ENCODE data around the gene UQCC2. TPM values are rescaled to one million over a fixed set of nuclear protein-coding genes. Genes with fewer than 3 reads are reported as not detected.

UQCC2 gene
- total and polyA plus RNA-seq, 4 experiments from 2014 or later = 22.8 to 57.9 (median 34.6) TPM

GRCh38 chr6:33744001-33744848 lies 32.7 kb upstream of the UQCC2 start:
- no peak overlapping the region for H3K4me3 Mint-ChIP-seq
- intact Hi-C loops (cut with micrococcal nuclease) = loop anchor here (1.0 to 2.0 kb wide), 4 partner anchors 33 to 410 kb away; partner anchors contain the start of gene UQCC2
- peaks cover 7% of the 10 kb centered on the region for H3K27me3 ChIP-seq (ENCODE audit: insufficient read depth, low read length)
- H3K36me3 Mint-ChIP-seq = no peaks in the 10 kb centered on the region
- H3K27me3 Mint-ChIP-seq = peaks cover 0 to 7% of the 10 kb centered on the region in 2 donors
- H3K4me1 ChIP-seq (ENCODE audit: insufficient read depth, low read length) = no peaks in the 10 kb centered on the region
- no peaks in the 10 kb centered on the region for H3K36me3 ChIP-seq (ENCODE audit: insufficient read depth, low read length)
- H3K4me3 ChIP-seq (ENCODE audit: low read length in 2 of 2) = no peak overlapping the region
- H3K27ac ChIP-seq (ENCODE audit: low read depth, low read length) = no peak overlapping the region
- ChIA-PET CTCF (ENCODE audit: partially characterized antibody) (interaction anchor here (0.6 to 5.1 kb wide), 21 partner anchors 9 to 497 kb away, joined by 3 to 42 read pairs (median 6); partner anchors contain the start of gene UQCC2), POLR2A (ENCODE audit: partially characterized antibody) (interaction anchor here (1.2 kb wide), 1 partner anchor 32 kb away, joined by 4 read pairs; the partner anchor contains the start of gene UQCC2)
- peak; percentile 57 to 68 (median 66) for DNase-seq
- no peaks in the 10 kb centered on the region for H3K9me3 ChIP-seq (ENCODE audit: control insufficient read depth in 1 of 2, low read length in 2 of 2)
- H3K4me1 Mint-ChIP-seq = peaks cover 0 to 4% (median 3%) of the 10 kb centered on the region in 4 donors
- H3K9me3 Mint-ChIP-seq = no peaks in the 10 kb centered on the region
- no peak overlapping the region for H3K27ac Mint-ChIP-seq

DNA sequence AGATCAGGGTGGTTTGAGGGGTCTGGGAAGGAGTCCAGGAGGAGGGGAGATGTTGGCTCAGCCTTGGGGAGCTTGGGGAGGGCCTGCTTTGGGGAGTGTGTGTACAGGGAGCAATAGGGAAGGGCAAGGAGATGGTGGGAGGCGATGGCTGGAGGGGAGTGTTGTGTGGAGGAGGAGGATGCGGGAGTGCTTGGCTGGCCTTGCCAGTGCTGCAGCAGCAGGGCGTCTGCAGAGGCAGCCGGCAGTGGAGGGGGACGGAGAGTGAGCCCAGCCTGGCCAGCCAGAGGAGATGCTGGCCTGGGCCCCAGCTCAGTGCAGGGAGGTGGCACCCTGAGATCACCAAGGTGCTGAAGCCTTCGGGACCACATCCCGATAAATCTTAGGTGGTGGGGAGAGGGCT lies 31.3 kb upstream of the UQCC2 start:
- intact Hi-C loops (cut with micrococcal nuclease) = no loop called here
- Mint-ChIP-seq H3K27me3 (peaks cover 0 to 7% of the 10 kb centered on the region in 2 donors), H3K36me3 (no peaks in the 10 kb centered on the region), H3K9me3 (no peaks in the 10 kb centered on the region), H3K4me3 (no peak overlapping the region), H3K27ac (no peak overlapping the region), H3K4me1 (peaks cover 0 to 4% (median 3%) of the 10 kb centered on the region in 4 donors)
- H3K9me3 ChIP-seq (ENCODE audit: control insufficient read depth in 1 of 2, low read length in 2 of 2) = no peaks in the 10 kb centered on the region
- no peaks in the 10 kb centered on the region for H3K4me1 ChIP-seq (ENCODE audit: insufficient read depth, low read length)
- no peak overlapping the region for H3K4me3 ChIP-seq (ENCODE audit: low read length in 2 of 2)
- no peaks in the 10 kb centered on the region for H3K36me3 ChIP-seq (ENCODE audit: insufficient read depth, low read length)
- H3K27ac ChIP-seq (ENCODE audit: low read depth, low read length) = no peak overlapping the region
- CTCF ChIA-PET (ENCODE audit: partially characterized antibody) = interaction anchor here (0.6 to 5.1 kb wide), 11 partner anchors 20 to 540 kb away, joined by 3 to 42 read pairs (median 6); partner anchors contain the start of gene UQCC2
- POLR2A ChIA-PET (ENCODE audit: partially characterized antibody) = no interaction called here
- peaks cover 7% of the 10 kb centered on the region for H3K27me3 ChIP-seq (ENCODE audit: insufficient read depth, low read length)
- no peak for DNase-seq

GRCh38 chr6:33742092-33742491 lies 30.6 kb upstream of the UQCC2 start:
- Mint-ChIP-seq H3K9me3 (no peaks in the 10 kb centered on the region), H3K4me3 (no peak overlapping the region), H3K4me1 (peaks cover 0 to 4% (median 3%) of the 10 kb centered on the region in 4 donors), H3K27me3 (peaks cover 0 to 5% of the 10 kb centered on the region in 2 donors), H3K27ac (no peak overlapping the region), H3K36me3 (no peaks in the 10 kb centered on the region)
- H3K27ac ChIP-seq (ENCODE audit: low read depth, low read length) = no peak overlapping the region
- CTCF ChIA-PET (ENCODE audit: partially characterized antibody) = interaction anchor here (0.6 to 5.1 kb wide), 4 partner anchors 31 to 784 kb away, joined by 3 to 42 read pairs (median 12); partner anchors contain the start of gene UQCC2
- intact Hi-C loops (cut with micrococcal nuclease) = no loop called here
- POLR2A ChIA-PET (ENCODE audit: partially characterized antibody) = no interaction called here
- H3K4me3 ChIP-seq (ENCODE audit: low read length in 2 of 2) = no peak overlapping the region
- no peaks in the 10 kb centered on the region for H3K36me3 ChIP-seq (ENCODE audit: insufficient read depth, low read length)
- DNase-seq = no peak
- H3K9me3 ChIP-seq (ENCODE audit: control insufficient read depth in 1 of 2, low read length in 2 of 2) = no peaks in the 10 kb centered on the region
- H3K27me3 ChIP-seq (ENCODE audit: insufficient read depth, low read length) = peaks cover 7% of the 10 kb centered on the region
- no peaks in the 10 kb centered on the region for H3K4me1 ChIP-seq (ENCODE audit: insufficient read depth, low read length)

DNA sequence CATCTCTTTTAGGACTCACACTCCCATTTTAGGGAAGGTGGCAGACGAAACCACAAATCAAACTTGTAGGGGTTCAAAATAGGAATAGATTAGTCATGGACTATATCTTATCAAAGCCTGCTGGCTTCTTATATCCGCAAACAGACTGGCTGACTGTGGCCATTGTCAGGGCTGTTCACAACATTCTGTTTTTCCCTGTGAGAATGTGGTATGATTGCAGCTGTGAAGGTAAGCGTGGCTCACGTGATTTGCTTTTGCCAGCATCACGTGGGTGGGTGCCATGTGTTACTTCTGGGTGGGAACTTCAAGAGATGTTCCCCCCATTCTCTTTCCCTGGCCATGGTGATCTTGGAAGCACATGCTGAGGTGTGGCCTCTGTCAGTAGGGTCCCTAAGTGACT lies 29.3 kb upstream of the UQCC2 start:
- Histone ChIP-seq H3K36me3 (ENCODE audit: insufficient read depth, low read length) (no peaks in the 10 kb centered on the region), H3K27me3 (ENCODE audit: insufficient read depth, low read length) (peaks cover 7% of the 10 kb centered on the region), H3K4me3 (ENCODE audit: low read length in 2 of 2) (no peak overlapping the region), H3K27ac (ENCODE audit: low read depth, low read length) (no peak overlapping the region), H3K9me3 (ENCODE audit: control insufficient read depth in 1 of 2, low read length in 2 of 2) (no peaks in the 10 kb centered on the region), H3K4me1 (ENCODE audit: insufficient read depth, low read length) (no peaks in the 10 kb centered on the region)
- H3K27me3 Mint-ChIP-seq = peaks cover 0 to 4% of the 10 kb centered on the region in 2 donors
- ChIA-PET POLR2A (ENCODE audit: partially characterized antibody) (no interaction called here), CTCF (ENCODE audit: partially characterized antibody) (interaction anchor here (0.6 to 1.1 kb wide), 2 partner anchors 751 to 786 kb away, joined by 3 to 4 read pairs; no protein-coding TSS in a partner anchor)
- no peaks in the 10 kb centered on the region for H3K36me3 Mint-ChIP-seq
- intact Hi-C loops (cut with micrococcal nuclease) = no loop called here
- peaks cover 0 to 4% (median 3%) of the 10 kb centered on the region in 4 donors for H3K4me1 Mint-ChIP-seq
- H3K4me3 Mint-ChIP-seq = no peak overlapping the region
- H3K27ac Mint-ChIP-seq = no peak overlapping the region
- DNase-seq = no peak
- H3K9me3 Mint-ChIP-seq = no peaks in the 10 kb centered on the region

DNA sequence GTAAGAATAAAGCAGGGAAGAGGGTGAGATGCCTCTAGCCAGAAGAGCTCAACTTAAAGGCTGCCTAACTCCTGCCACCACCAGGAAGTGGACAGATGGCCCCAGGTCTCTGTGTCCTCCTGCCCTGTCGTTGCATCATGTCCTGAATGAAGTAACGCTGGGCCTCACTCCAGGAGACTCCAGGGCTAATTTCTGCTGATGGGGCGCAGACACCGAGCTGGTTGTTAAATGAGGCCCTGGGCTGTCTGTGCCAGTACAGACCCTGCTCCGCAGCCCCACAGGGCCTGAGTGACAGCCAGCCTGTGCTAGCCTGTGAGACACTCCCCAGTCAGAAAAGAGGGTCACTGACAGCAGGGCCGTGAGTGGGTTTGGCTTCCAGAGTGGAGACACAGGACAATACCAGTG lies 28.7 kb upstream of the UQCC2 start:
- Histone ChIP-seq H3K4me1 (ENCODE audit: insufficient read depth, low read length) (no peaks in the 10 kb centered on the region), H3K4me3 (ENCODE audit: low read length in 2 of 2) (no peak overlapping the region), H3K27ac (ENCODE audit: low read depth, low read length) (no peak overlapping the region), H3K9me3 (ENCODE audit: control insufficient read depth in 1 of 2, low read length in 2 of 2) (no peaks in the 10 kb centered on the region), H3K36me3 (ENCODE audit: insufficient read depth, low read length) (no peaks in the 10 kb centered on the region), H3K27me3 (ENCODE audit: insufficient read depth, low read length) (peaks cover 7% of the 10 kb centered on the region)
- Mint-ChIP-seq H3K36me3 (no peaks in the 10 kb centered on the region), H3K9me3 (no peaks in the 10 kb centered on the region), H3K27me3 (peaks cover 0 to 4% of the 10 kb centered on the region in 2 donors), H3K4me3 (no peak overlapping the region), H3K27ac (no peak overlapping the region), H3K4me1 (peaks cover 0 to 4% (median 3%) of the 10 kb centered on the region in 4 donors)
- ChIA-PET POLR2A (ENCODE audit: partially characterized antibody) (no interaction called here), CTCF (ENCODE audit: partially characterized antibody) (no interaction called here)
- intact Hi-C loops (cut with micrococcal nuclease) = no loop called here
- no peak for DNase-seq

DNA sequence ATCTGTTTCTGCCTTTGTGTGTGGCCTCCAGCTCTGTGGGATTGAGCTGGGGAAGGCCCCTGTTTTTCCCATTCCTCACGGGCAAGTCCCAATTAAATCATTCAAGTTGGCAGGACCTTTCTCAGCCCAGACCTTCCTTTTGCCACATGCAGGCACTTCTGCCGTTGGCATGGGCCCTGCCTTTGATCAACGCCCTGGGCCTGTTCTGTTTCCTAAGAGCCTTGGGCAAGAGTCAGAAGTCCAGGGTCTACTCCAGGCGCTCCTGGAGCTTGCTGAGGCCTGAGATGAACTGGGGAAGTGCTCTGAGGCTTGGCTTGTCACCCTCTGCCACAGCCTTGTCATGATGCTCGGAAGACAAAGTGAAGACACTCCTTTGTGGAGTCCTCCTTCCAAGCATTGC lies 28.1 kb upstream of the UQCC2 start:
- Histone ChIP-seq H3K27me3 (ENCODE audit: insufficient read depth, low read length) (peaks cover 7% of the 10 kb centered on the region), H3K4me1 (ENCODE audit: insufficient read depth, low read length) (no peaks in the 10 kb centered on the region), H3K36me3 (ENCODE audit: insufficient read depth, low read length) (no peaks in the 10 kb centered on the region), H3K27ac (ENCODE audit: low read depth, low read length) (no peak overlapping the region), H3K4me3 (ENCODE audit: low read length in 2 of 2) (no peak overlapping the region), H3K9me3 (ENCODE audit: control insufficient read depth in 1 of 2, low read length in 2 of 2) (no peaks in the 10 kb centered on the region)
- Mint-ChIP-seq H3K27me3 (peaks cover 0 to 4% of the 10 kb centered on the region in 2 donors), H3K27ac (no peak overlapping the region), H3K9me3 (no peaks in the 10 kb centered on the region), H3K4me1 (peaks cover 0 to 4% (median 3%) of the 10 kb centered on the region in 4 donors), H3K4me3 (no peak overlapping the region), H3K36me3 (no peaks in the 10 kb centered on the region)
- ChIA-PET POLR2A (ENCODE audit: partially characterized antibody) (no interaction called here), CTCF (ENCODE audit: partially characterized antibody) (no interaction called here)
- no peak for DNase-seq
- intact Hi-C loops (cut with micrococcal nuclease) = no loop called here

GRCh38 chr6:33738879-33739278 lies 27.4 kb upstream of the UQCC2 start:
- Mint-ChIP-seq H3K36me3 (no peaks in the 10 kb centered on the region), H3K4me1 (no peaks in the 10 kb centered on the region), H3K9me3 (no peaks in the 10 kb centered on the region), H3K27me3 (no peaks in the 10 kb centered on the region), H3K4me3 (no peak overlapping the region), H3K27ac (no peak overlapping the region)
- intact Hi-C loops (cut with micrococcal nuclease) = no loop called here
- DNase-seq = no peak
- no peak overlapping the region for H3K27ac ChIP-seq (ENCODE audit: low read depth, low read length)
- H3K4me3 ChIP-seq (ENCODE audit: low read length in 2 of 2) = no peak overlapping the region
- ChIA-PET CTCF (ENCODE audit: partially characterized antibody) (no interaction called here), POLR2A (ENCODE audit: partially characterized antibody) (no interaction called here)
- H3K36me3 ChIP-seq (ENCODE audit: insufficient read depth, low read length) = no peaks in the 10 kb centered on the region
- peaks cover 6% of the 10 kb centered on the region for H3K27me3 ChIP-seq (ENCODE audit: insufficient read depth, low read length)
- H3K4me1 ChIP-seq (ENCODE audit: insufficient read depth, low read length) = no peaks in the 10 kb centered on the region
- no peaks in the 10 kb centered on the region for H3K9me3 ChIP-seq (ENCODE audit: control insufficient read depth in 1 of 2, low read length in 2 of 2)

Measured in CD4-positive, alpha-beta memory T cell (primary cell).